PC-9 (cell line): ENCODE results near the gene RIPK4. TPM values are rescaled to one million over a fixed set of nuclear protein-coding genes. Genes with fewer than 3 reads are reported as not detected.

Experiments
- BruUV-seq: library from RNA; stranded (reverse); fragments of 400-500 nt; replicated peaks from 2 replicates; lab custom pipeline; 2021; lab: Mats Ljungman, UMichigan
- CTCF ChIA-PET: fragments of 300-600 bp; sonication (Branson Sonifier 250); formaldehyde crosslinking; loops from one replicate; lab custom pipeline; 2022; ENCODE audit warnings: antibody characterized with exemption; lab: Charles Lee
- POLR2A ChIA-PET: fragments of 300-600 bp; sonication (Branson Sonifier 250); formaldehyde crosslinking; loops from one replicate; lab custom pipeline; 2022; ENCODE audit warnings: antibody characterized with exemption; ENCODE audit not compliant: unreplicated experiment; lab: Charles Lee
- DNase-seq, 2 experiments: peaks; one replicate each; pipeline versions ENCODE4 v3.0.0 to v3.0.0-alpha.2; 2015 to 2022; ENCODE audit warnings: mixed read lengths in 1 of 2
- H2AFZ ChIP-seq: fragments of 200-600 bp; sonication (generic); 2 replicates; pipeline ENCODE4 v1.8.1; 2017; ENCODE audit warnings: antibody characterized with exemption
- H3F3A ChIP-seq: fragments of 200-600 bp; sonication (generic); 2 replicates; pipeline ENCODE4 v1.8.1; 2017; ENCODE audit warnings: antibody characterized with exemption, mild to moderate bottlenecking, low read depth; ENCODE audit not compliant: insufficient read depth
- H3K27ac ChIP-seq: fragments of 200-600 bp; sonication (generic); 2 replicates; pipeline ENCODE4 v1.6.1; 2016; ENCODE audit warnings: mixed run types
- H3K27me3 ChIP-seq: fragments of 200-600 bp; sonication (generic); 2 replicates; pipeline ENCODE4 v1.6.1; 2016; ENCODE audit warnings: low read depth, mixed run types; ENCODE audit not compliant: insufficient read depth
- H3K36me3 ChIP-seq: fragments of 200-600 bp; sonication (generic); 2 replicates; pipeline ENCODE4 v1.6.1; 2016; ENCODE audit warnings: low read depth, mixed run types
- H3K4me1 ChIP-seq: fragments of 200-600 bp; sonication (generic); replicated peaks from 2 replicates; pipeline ENCODE4 v1.6.1; 2016; ENCODE audit warnings: mixed run types; ENCODE audit not compliant: insufficient read depth
- H3K4me2 ChIP-seq: fragments of 200-600 bp; sonication (generic); 2 replicates; pipeline ENCODE4 v1.6.1; 2017; ENCODE audit warnings: mixed run types
- H3K4me3 ChIP-seq: fragments of 200-600 bp; sonication (generic); 2 replicates; pipeline ENCODE4 v1.6.1; 2016; ENCODE audit warnings: mixed run types
- H3K79me2 ChIP-seq: fragments of 200-600 bp; sonication (generic); 2 replicates; pipeline ENCODE4 v1.6.1; 2017; ENCODE audit warnings: low read depth, mixed run types
- H3K9me2 ChIP-seq: fragments of 200-600 bp; sonication (generic); 2 replicates; pipeline ENCODE4 v1.8.1; 2017; ENCODE audit warnings: mild to moderate bottlenecking; ENCODE audit not compliant: insufficient read depth
- H3K9me3 ChIP-seq: fragments of 200-600 bp; sonication (generic); 2 replicates; pipeline ENCODE4 v1.8.1; 2016; ENCODE audit warnings: low read depth; ENCODE audit not compliant: insufficient read depth
- H4K20me1 ChIP-seq: fragments of 200-600 bp; sonication (generic); 2 replicates; pipeline ENCODE4 v1.8.1; 2017; ENCODE audit not compliant: insufficient read depth
- EZH2 ChIP-seq: fragments of 200-600 bp; sonication (generic); IDR thresholded peaks from 2 replicates; pipeline ENCODE4 v1.8.0; 2017; ENCODE audit warnings: antibody characterized with exemption, low read depth
- intact Hi-C: fragments of 100-400 bp; cut with micrococcal nuclease; formaldehyde crosslinking; loops from one replicate; pipeline ENCODE4 v1.10.0; 2022; ENCODE audit not compliant: unreplicated experiment
- total RNA-seq: library from RNA; stranded (reverse); gene quantifications from 2 replicates; pipeline ENCODE4 v1.2.3, GENCODE V29; 2021
- TF ChIP-seq, protein P1 (sequence below): fragments of 200-600 bp; sonication (generic); conservative IDR thresholded peaks from 2 replicates; pipeline ENCODE4 v1.6.1; 2017; ENCODE audit warnings: mixed run types, antibody characterized with exemption, mild to moderate bottlenecking, moderate library complexity

RIPK4 gene
- total RNA-seq, 1 experiment from 2014 or later = 30.1 TPM

DNA sequence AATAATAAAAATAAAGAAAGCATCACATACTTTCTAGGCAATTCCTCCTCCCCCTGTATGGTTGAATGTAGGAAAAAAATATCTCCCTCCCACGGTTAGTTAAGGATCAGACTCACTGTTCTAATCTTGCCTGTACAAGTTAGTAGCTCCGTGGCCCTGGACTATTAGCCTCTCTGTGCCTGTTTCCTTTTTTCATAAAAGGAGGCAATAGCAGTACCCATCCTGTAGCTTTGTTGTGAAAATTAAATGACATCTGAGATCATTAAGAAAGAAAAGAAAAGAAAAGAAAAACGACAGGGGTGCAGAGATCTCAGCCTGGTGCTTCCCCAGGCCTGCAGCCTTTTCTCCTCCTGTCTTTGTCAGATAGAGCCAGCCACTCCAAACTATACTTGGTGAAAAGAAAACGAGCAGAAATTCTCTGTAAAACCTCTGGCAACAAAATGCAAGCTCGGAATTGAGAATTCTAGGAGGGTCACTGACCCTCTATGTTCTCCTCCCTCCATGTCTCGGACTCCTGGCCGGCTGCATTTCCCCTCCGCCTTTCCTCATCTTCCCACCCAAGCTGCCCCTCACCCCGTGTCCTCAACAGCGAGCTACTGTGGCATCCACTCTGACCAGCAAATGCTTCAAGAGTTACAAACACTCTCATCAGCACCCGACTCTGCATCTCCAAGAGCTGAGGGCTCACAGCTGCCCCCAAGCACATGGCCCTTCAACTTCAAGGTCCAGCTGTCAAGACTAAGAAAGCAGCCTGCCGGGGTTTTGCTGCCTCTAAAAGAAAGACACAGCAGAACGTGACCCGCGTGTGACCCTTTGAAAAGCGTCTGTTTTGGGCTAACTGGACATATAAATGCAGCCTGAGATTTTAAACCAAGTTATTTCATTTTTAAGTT is 13.6 kb downstream of the RIPK4 start:
- POLR2A ChIA-PET = interaction anchor here (0.7 kb wide), 1 partner anchor 89 kb away, joined by 4 read pairs; no protein-coding TSS in a partner anchor
- peaks cover 51% of the 10 kb centered on the region for H3K36me3 ChIP-seq
- H3K9me2 ChIP-seq = no peaks in the 10 kb centered on the region
- peaks cover 86% of the 10 kb centered on the region for H4K20me1 ChIP-seq
- peak overlapping the region; percentile 74 for H3K4me2 ChIP-seq
- peak overlapping the region; percentile 15; the same call in 1 of the 2 replicates for H3K4me3 ChIP-seq
- peaks cover 92% of the 10 kb centered on the region for H3F3A ChIP-seq
- TF ChIP-seq, protein P1, sequence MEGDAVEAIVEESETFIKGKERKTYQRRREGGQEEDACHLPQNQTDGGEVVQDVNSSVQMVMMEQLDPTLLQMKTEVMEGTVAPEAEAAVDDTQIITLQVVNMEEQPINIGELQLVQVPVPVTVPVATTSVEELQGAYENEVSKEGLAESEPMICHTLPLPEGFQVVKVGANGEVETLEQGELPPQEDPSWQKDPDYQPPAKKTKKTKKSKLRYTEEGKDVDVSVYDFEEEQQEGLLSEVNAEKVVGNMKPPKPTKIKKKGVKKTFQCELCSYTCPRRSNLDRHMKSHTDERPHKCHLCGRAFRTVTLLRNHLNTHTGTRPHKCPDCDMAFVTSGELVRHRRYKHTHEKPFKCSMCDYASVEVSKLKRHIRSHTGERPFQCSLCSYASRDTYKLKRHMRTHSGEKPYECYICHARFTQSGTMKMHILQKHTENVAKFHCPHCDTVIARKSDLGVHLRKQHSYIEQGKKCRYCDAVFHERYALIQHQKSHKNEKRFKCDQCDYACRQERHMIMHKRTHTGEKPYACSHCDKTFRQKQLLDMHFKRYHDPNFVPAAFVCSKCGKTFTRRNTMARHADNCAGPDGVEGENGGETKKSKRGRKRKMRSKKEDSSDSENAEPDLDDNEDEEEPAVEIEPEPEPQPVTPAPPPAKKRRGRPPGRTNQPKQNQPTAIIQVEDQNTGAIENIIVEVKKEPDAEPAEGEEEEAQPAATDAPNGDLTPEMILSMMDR = no peak
- TF ChIP-seq EZH2 = no peak
- H3K27me3 ChIP-seq = no peaks in the 10 kb centered on the region
- peaks cover 99% of the 10 kb centered on the region for H3K79me2 ChIP-seq
- H3K9me3 ChIP-seq = no peaks in the 10 kb centered on the region
- CTCF ChIA-PET = interaction anchor here (0.7 kb wide), 1 partner anchor 74 kb away, joined by 3 read pairs; no protein-coding TSS in a partner anchor
- peak overlapping the region; percentile 75 for H3K27ac ChIP-seq
- H2AFZ ChIP-seq = no peak overlapping the region
- H3K4me1 ChIP-seq = peaks cover 84% of the 10 kb centered on the region
- BruUV-seq = no TSS peak
- peak in 1 of 2 experiments; percentile 22 for DNase-seq
- intact Hi-C loops = loop anchor here (5.0 kb wide), 1 partner anchor 36 kb away; no protein-coding TSS in a partner anchor

DNA sequence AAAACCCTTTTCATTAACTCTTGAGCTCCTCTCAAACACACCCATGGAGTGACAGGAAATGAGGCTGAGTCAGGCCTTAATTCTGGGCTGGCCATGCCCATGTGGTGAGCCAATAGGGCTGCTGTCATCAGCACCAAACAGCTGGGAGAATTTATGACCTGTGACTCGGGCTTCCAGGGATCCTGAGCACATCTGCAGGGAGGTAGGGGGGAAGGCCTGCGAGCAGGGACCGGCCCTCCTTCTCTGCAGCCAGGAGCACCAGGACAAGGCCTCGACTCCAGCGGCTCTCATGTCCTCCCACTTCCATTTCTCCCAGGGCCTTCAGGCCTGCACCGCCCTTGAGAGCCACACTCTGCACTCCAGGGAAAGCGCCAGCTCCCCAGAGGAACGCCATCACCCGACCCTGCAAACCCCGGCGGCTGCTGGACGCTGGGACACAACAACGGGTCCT is 14.6 kb downstream of the RIPK4 start:
- ChIA-PET CTCF (interaction anchor here (0.6 kb wide), 1 partner anchor 34 kb away, joined by 3 read pairs; no protein-coding TSS in a partner anchor), POLR2A (interaction anchor here (0.6 to 1.1 kb wide), 2 partner anchors 9 to 15 kb away, joined by 4 to 11 read pairs; no protein-coding TSS in a partner anchor)
- Histone ChIP-seq H4K20me1 (peaks cover 93% of the 10 kb centered on the region), H2AFZ (no peak overlapping the region), H3K4me3 (peak overlapping the region; percentile 25; the same call in 1 of the 2 replicates), H3F3A (peaks cover 94% of the 10 kb centered on the region), H3K27me3 (no peaks in the 10 kb centered on the region), H3K9me2 (no peaks in the 10 kb centered on the region), H3K36me3 (peaks cover 59% of the 10 kb centered on the region), H3K79me2 (peaks cover 100% of the 10 kb centered on the region), H3K9me3 (no peaks in the 10 kb centered on the region), H3K4me1 (peaks cover 75% of the 10 kb centered on the region), H3K4me2 (peak overlapping the region; percentile 74), H3K27ac (peak overlapping the region; percentile 68)
- peak in 1 of 2 experiments; percentile 68 for DNase-seq
- no peak for TF ChIP-seq EZH2
- BruUV-seq = no TSS peak
- intact Hi-C loops = loop anchor here (5.0 kb wide), 1 partner anchor 35 kb away; no protein-coding TSS in a partner anchor

DNA sequence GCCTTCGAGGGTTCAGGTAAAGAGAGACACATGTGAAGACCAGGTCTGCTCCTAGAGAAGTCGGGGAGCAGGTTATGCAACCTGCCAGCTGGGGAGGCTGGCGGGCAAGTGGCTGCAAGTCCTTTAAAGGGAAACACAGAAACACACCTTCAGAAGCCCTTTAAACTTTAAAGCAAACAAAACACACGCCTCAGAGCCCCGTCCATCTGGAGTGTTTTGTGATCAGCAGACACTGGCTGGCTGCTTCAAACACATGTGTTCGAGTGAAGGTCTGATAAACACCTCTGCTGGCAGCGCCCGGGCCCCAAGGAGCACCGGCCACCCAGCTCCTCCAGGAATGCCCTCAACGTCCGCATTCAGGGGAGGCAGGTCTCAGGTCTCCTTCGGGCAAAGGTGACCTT is 15.2 kb downstream of the RIPK4 start:
- no TSS peak for BruUV-seq
- no peaks in the 10 kb centered on the region for H3K9me2 ChIP-seq
- intact Hi-C loops = loop anchor here (5.0 kb wide), 1 partner anchor 34 kb away; no protein-coding TSS in a partner anchor
- peak overlapping the region; percentile 18; the same call in 1 of the 2 replicates for H3K4me3 ChIP-seq
- ChIA-PET CTCF (no interaction called here), POLR2A (interaction anchor here (1.1 kb wide), 1 partner anchor 10 kb away, joined by 4 read pairs; no protein-coding TSS in a partner anchor)
- no peaks in the 10 kb centered on the region for H3K27me3 ChIP-seq
- peaks cover 97% of the 10 kb centered on the region for H4K20me1 ChIP-seq
- H3K4me2 ChIP-seq = peak overlapping the region; percentile 74
- DNase-seq = peak; percentile 61 to 71
- peaks cover 65% of the 10 kb centered on the region for H3K36me3 ChIP-seq
- H3K4me1 ChIP-seq = peaks cover 69% of the 10 kb centered on the region
- peaks cover 100% of the 10 kb centered on the region for H3K79me2 ChIP-seq
- no peaks in the 10 kb centered on the region for H3K9me3 ChIP-seq
- TF ChIP-seq, protein P1 = no peak
- no peak for TF ChIP-seq EZH2
- no peak overlapping the region for H2AFZ ChIP-seq
- peak overlapping the region; percentile 68 for H3K27ac ChIP-seq
- peaks cover 94% of the 10 kb centered on the region for H3F3A ChIP-seq
